HuH-7 (cell line): ENCODE results near the gene SH3PXD2B.
A peak's percentile ranks its signal among the peaks of the same experiment; 100 is the strongest.
"Not testable (repeated sequence)": the region's sequence is repeated elsewhere in the genome, so short reads cannot be mapped to it uniquely, and the experiment has no call there.

Experiments
- DNase-seq: peaks from one replicate; pipeline ENCODE4 v3.0.0; 2011; ENCODE audit warnings: low spot score

The SH3PXD2B gene

GRCh38 chr5:172485511-172486202 is 31.3 kb upstream of the SH3PXD2B start:
- no peak for DNase-seq

- no peak for DNase-seq
Observed at GRCh38 chr5:172484664-172485063, 30.3 kb upstream of the SH3PXD2B start.

- DNase-seq = no peak
Observed at GRCh38 chr5:172482156-172483020, 28.1 kb upstream of the SH3PXD2B start.

- no peak for DNase-seq
Observed at GRCh38 chr5:172481011-172481800, 26.9 kb upstream of the SH3PXD2B start.

GRCh38 chr5:172479784-172480115 is 25.4 kb upstream of the SH3PXD2B start:
- DNase-seq = no peak

GRCh38 chr5:172479034-172479783 is 24.9 kb upstream of the SH3PXD2B start:
- DNase-seq = peak; percentile 84

GRCh38 chr5:172478695-172479033 is 24.3 kb upstream of the SH3PXD2B start:
- DNase-seq = not testable (repeated sequence)

- DNase-seq = no peak
Observed at GRCh38 chr5:172478256-172478655, 23.9 kb upstream of the SH3PXD2B start.

GRCh38 chr5:172477466-172477865 is 23.1 kb upstream of the SH3PXD2B start:
- no peak for DNase-seq

GRCh38 chr5:172474293-172474692 is 20.0 kb upstream of the SH3PXD2B start:
- DNase-seq = no peak

GRCh38 chr5:172473427-172473826 is 19.1 kb upstream of the SH3PXD2B start:
- DNase-seq = no peak

GRCh38 chr5:172469697-172470096 is 15.4 kb upstream of the SH3PXD2B start:
- DNase-seq = no peak

GRCh38 chr5:172466062-172466461 is 11.7 kb upstream of the SH3PXD2B start:
- no peak for DNase-seq

- DNase-seq = no peak
Observed at GRCh38 chr5:172463031-172463430, 8.7 kb upstream of the SH3PXD2B start.

- no peak for DNase-seq
Observed at GRCh38 chr5:172459783-172460165, 5.4 kb upstream of the SH3PXD2B start.

- DNase-seq = no peak
Observed at GRCh38 chr5:172458976-172459782, 4.9 kb upstream of the SH3PXD2B start.

GRCh38 chr5:172456076-172456722 is 1.9 kb upstream of the SH3PXD2B start:
- DNase-seq = no peak

- DNase-seq = no peak
Observed at GRCh38 chr5:172455511-172456061, 1.3 kb upstream of the SH3PXD2B start.

GRCh38 chr5:172455087-172455381 is 709 bp upstream of the SH3PXD2B start:
- DNase-seq = no peak

GRCh38 chr5:172453986-172454357 is 353 bp downstream of the SH3PXD2B start:
- DNase-seq = peak; percentile 55
